HCT116 (cell line): ENCODE results near the gene EML1.

ENCODE experiments used
- YY1 ChIP-seq: IDR thresholded peaks from 2 replicates; pipeline ENCODE4 v1.6.1; 2011; ENCODE audit warnings: low read length, low read depth, moderate library complexity, mild to moderate bottlenecking; ENCODE audit not compliant: insufficient replicate concordance; ENCODE audit errors: extremely low read depth
- TF ChIP-seq, protein P1 (sequence below): IDR thresholded peaks from 2 replicates; pipeline ENCODE4 v1.6.1; 2012

DNA sequence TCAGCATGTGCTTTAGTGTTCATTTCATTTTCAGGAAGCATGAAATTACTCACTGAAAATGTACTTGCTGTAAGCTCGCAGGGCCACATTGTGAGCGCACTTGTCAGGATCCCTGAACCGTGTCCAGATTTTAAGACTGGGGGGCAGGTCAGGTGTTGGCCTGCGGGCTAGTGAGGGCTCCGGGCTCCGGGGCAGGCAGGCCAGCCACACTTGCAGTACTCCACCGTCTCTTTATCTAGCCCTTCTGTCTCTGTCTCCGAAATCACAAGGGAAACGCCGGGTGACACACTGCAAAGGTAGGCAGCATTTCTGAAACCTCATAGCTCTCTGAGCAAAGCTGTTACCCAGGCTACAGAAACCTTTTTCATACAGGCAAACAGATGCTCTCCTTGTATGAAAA, 98.7 kb downstream of the EML1 start:
- TF ChIP-seq, protein P1, sequence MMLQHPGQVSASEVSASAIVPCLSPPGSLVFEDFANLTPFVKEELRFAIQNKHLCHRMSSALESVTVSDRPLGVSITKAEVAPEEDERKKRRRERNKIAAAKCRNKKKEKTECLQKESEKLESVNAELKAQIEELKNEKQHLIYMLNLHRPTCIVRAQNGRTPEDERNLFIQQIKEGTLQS, result no peak
- no peak for TF ChIP-seq YY1
